GM12865 (cell line): ENCODE measurements around the gene PNMT.

ENCODE experiments used
- DNase-seq: peaks from one replicate; pipeline ENCODE4 v3.0.0; 2010; ENCODE audit warnings: low read depth
- H3K4me3 ChIP-seq: 2 replicates; pipeline ENCODE4 v1.5.1; 2011; ENCODE audit warnings: mild to moderate bottlenecking, low read depth, low read length, control low read depth
- TF ChIP-seq, protein P1 (sequence below): IDR thresholded peaks from 2 replicates; pipeline ENCODE4 v1.5.1; 2011; ENCODE audit warnings: low read length, control low read depth, low read depth, inconsistent platforms; ENCODE audit not compliant: insufficient read depth; ENCODE audit errors: missing control alignments

The PNMT gene

DNA sequence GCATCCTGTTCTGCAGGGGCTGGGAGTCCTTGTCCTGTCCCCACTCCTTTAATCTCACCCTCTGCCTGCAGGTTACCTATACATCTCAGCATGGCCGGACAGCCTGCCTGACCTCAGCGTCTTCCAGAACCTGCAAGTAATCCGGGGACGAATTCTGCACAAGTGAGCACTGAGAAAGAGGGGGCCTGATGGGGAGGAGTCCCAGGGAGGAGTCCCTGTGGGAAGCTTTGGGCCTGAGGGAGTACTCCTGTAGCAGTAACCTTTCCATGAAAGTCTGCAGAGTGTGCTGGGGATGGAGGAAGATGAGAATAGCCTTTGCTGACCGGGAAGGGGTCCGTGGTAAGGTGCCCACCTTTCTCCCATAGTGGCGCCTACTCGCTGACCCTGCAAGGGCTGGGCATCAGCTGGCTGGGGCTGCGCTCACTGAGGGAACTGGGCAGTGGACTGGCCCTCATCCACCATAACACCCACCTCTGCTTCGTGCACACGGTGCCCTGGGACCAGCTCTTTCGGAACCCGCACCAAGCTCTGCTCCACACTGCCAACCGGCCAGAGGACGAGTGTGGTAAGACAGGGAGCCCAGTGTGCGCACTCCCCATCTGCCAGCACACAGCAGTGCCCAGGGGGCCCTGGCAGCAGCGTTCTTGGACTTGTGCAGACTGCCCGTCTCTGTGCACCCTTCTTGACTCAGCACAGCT, 47.3 kb downstream of the PNMT start:
- DNase-seq = no peak
- no peak overlapping the region for H3K4me3 ChIP-seq
- TF ChIP-seq, protein P1, sequence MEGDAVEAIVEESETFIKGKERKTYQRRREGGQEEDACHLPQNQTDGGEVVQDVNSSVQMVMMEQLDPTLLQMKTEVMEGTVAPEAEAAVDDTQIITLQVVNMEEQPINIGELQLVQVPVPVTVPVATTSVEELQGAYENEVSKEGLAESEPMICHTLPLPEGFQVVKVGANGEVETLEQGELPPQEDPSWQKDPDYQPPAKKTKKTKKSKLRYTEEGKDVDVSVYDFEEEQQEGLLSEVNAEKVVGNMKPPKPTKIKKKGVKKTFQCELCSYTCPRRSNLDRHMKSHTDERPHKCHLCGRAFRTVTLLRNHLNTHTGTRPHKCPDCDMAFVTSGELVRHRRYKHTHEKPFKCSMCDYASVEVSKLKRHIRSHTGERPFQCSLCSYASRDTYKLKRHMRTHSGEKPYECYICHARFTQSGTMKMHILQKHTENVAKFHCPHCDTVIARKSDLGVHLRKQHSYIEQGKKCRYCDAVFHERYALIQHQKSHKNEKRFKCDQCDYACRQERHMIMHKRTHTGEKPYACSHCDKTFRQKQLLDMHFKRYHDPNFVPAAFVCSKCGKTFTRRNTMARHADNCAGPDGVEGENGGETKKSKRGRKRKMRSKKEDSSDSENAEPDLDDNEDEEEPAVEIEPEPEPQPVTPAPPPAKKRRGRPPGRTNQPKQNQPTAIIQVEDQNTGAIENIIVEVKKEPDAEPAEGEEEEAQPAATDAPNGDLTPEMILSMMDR = no peak

DNA sequence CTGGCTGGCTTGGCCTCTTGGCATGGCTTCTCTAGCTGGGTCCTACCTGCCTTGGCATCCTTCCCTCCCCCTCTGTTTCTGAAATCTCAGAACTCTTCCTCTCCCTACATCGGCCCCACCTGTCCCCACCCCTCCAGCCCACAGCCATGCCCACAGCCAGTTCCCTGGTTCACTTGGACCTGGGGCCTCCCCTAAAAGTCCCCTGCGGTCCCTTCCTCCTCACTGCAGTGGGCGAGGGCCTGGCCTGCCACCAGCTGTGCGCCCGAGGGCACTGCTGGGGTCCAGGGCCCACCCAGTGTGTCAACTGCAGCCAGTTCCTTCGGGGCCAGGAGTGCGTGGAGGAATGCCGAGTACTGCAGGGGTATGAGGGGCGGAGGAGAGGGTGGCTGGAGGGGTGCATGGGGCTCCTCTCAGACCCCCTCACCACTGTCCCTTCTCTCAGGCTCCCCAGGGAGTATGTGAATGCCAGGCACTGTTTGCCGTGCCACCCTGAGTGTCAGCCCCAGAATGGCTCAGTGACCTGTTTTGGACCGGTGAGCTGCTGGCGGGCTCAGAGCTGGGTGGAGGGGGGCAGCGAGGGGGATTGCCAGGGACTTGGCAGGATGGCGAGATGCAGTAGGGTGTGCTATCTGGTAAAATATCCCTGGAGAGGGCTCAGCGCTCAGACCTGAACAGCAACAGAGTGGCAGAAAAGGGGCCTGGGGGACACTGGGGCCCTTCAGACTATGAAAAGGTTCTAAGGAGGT, 48.0 kb downstream of the PNMT start:
- TF ChIP-seq, protein P1 = no peak
- H3K4me3 ChIP-seq = no peak overlapping the region
- no peak for DNase-seq

DNA sequence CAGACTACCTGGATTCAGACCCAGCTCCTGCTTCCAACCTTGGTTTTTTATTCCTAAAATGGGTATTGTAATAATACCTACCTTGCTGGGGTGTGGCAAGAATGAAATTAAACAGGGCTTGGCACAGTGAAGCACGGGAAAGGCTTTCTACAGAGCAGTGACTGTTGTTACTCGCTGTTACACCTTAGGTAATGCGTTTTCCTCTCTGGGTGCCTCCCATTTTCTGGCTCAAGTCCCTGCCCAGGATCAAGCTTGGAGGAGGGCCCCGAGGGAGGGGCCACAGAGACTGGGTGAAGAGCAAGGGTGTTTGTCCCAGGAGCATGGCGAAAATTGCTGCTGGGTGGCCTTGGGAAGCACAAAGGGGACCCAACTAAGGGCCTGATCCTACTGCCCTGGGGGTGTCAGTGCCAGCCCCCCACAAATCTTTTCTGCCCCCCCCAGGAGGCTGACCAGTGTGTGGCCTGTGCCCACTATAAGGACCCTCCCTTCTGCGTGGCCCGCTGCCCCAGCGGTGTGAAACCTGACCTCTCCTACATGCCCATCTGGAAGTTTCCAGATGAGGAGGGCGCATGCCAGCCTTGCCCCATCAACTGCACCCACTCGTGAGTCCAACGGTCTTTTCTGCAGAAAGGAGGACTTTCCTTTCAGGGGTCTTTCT, 48.8 kb downstream of the PNMT start:
- DNase-seq = no peak
- no peak overlapping the region for H3K4me3 ChIP-seq
- TF ChIP-seq, protein P1 = no peak

DNA sequence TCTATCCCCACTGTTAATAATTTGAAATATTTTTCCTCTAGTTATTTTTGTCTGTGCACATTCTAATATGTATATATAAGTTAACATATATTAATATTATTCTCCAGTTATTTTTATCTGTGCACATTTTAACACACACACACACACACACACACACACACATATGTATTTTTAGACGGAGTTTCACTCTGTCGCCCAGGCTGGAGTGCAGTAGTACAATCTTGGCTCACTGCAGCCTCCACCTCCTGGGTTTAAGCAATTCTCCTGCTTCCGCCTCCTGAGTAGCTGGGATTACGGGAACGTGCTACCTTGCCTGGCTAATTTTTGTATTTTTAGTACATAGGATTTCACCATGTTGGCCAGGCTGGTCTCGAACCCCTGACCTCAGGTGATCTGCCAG, 49.4 kb downstream of the PNMT start:
- TF ChIP-seq, protein P1 = no peak
- H3K4me3 ChIP-seq = no peak overlapping the region
- no peak for DNase-seq

DNA sequence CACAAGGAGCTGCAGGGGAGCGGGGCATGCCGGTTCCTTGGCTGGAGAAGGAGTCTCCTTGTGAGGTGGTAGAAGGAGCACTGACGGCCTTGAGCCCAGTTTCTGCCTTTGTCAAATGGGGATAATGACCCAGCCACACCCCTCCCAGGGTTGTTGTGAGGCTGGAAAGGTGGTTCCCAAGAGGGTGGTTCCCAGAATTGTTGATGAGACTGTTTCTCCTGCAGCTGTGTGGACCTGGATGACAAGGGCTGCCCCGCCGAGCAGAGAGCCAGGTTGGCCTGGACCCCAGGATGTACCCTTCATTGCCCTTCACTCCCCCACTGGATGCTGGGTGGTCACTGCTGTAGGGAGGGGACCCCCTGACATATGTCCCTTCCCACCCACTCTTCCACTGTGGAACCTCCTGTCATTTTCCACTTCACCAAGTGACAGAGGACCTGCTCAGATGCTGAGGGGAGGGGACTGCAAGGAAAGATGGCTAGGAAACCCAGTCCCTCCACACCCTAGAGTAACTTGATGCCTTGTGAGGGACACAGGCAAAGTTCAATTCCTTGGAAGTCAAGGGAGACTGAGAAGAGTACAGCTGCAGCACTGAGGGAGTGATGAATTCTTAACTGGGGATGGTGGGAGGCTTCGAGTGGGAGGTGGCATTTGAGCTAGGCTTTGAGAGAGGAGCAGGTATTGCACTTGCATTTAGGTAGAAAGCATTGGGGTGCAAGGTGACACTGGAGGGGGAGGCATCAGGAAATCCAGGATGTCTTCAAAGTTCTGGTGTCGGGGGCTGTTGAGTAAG, 51.5 kb downstream of the PNMT start:
- TF ChIP-seq, protein P1 = no peak
- H3K4me3 ChIP-seq = no peak overlapping the region
- DNase-seq = no peak
